ENCODE measurements around the gene VPS11.
"Not testable (repeated sequence)": the region's sequence is repeated elsewhere in the genome, so short reads cannot be mapped to it uniquely, and the experiment has no call there.

VPS11 gene

DNA sequence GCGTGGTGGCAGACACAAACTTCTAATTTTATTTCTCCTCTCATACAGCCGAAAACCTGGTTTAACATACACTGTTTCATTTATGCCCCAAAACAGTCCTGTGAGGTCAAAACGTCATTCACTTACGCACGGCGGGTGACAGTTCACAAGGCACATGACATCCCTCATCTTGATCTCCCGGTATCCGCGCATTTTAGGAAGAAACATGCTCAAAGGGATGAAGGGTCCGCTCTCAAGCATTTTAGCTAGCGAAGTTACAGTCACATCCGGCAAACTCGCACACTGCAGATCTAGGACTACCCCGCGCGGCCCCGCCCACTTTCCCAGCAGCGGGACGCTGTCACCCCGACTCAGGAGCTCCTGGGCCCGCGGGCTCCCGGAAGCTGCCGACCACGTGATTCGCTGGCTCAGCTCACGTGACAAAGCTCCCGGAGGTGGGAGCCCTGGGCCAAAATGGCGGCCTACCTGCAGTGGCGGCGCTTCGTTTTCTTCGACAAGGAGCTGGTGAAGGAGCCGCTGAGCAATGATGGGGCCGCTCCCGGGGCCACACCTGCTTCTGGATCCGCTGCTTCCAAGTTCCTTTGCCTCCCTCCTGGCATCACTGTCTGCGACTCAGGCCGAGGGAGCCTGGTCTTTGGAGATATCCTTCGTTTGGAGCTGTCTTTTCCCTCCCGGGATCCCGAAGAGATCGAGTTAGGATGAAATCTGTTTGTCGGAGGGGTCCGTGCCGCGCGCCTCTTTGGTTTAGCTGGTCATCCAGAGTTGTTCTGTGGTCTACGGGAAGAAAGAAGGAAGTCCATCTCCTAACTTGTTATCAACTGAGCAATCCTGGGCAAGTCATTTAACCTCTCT, at the start of gene VPS11:
Gene VPS11 (plus strand): TSS at position 448 of the 852 bp plus-strand sequence. CDS start 6 bp downstream, at position 454.
- peak; percentile 94 for DNase-seq

DNA sequence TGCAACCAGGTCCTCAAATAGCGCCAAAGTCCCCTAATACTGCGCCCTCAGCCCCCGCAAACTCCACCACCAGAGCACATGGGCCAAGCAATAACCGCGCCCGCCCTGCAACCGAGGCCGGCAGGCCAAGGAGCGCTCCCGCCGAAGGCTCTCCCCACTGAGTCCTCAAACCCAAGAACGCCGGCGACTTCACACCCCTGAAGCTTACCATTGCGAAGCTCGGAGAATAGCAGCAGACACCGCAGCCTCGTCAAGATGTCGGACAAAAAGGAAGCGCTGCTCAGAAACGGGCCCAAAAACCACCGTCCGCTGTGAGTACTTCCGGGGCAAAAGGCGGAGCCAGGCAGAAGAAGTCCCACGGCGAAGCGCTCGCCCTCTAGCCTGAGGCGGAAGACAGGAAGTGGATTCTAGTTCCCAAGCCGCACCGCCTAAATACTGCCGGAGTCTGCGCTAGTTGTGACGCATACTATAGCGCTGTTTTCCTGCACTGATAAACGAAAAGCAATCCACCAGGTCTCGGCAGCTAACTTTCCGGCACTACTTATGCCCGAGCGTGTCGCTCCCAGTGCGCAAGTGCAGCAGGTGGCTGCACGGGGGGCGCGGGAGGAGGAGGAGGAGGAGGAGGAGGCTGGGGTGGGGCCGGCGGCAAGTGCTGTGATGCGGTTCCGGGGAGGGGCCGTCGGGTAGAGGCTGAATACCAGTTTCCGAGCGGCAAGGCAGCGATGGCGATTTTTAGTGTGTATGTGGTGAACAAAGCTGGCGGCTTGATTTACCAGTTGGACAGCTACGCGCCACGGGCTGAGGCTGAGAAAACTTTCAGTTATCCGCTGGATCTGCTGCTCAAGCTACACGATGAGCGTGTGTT, 49.3 kb upstream of the VPS11 start, which contains the start of the genes RPS25 and TRAPPC4:
Gene RPS25 (minus strand): TSS at position 270 of the 865 bp plus-strand sequence. CDS start 59 bp downstream, at position 211.
Gene TRAPPC4 (plus strand): TSS at position 693 of the 865 bp plus-strand sequence. CDS start 30 bp downstream, at position 723.
- peak; percentile 86 for DNase-seq

DNA sequence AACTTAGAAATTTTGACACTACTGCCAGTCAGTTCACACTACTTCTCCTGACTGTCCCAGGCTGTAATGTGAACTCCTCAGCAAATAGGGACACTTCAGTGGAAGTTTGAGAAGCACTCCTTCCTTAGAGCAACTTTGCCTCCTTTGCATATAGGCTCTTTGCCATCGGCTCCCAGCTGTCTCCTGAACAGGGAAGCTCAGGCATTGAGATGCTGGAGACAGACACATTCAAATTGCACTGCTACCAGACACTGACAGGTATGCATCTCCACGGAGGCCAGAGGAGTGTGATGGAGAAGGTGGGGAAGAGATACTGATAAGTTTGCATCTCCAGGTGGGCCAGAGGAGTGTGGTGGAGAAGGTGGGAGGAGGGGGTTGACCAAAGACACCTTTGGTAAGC, 47.6 kb upstream of the VPS11 start:
- no peak for DNase-seq

DNA sequence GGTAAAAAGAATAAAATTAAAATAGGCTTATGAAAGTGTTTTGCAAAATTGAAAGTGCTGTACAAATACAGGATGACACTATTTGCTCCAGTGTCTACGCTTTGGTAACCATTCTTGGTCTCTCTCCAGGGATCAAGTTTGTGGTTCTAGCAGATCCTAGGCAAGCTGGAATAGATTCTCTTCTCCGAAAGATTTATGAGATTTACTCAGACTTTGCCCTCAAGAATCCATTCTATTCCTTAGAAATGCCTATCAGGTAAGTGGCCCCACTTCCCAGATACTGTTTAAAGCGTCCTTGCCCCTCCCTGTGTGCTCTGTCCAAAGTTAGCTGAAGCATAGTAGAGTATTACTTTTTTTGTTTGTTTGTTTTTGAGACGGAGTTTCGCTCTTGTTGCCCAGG, 46.0 kb upstream of the VPS11 start:
- DNase-seq = no peak

DNA sequence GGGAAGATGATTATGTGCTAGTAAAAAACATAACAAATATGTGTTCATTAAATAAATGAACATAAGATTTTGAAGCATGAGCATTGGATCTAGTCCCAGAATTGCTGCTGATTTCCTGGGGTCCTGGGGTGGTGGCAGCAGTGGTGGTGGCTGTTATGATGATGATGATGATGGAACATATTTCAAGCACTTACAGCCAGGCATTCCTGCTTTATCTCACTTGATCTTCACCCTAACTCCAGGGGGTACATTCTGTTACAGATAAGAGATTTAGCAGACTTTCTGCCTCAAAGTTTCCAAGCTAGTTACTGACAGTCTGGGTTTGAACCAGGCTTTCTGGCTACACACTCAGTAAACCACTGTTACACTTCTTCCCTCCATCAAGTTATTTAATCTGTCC, 43.9 kb upstream of the VPS11 start:
- no peak for DNase-seq

DNA sequence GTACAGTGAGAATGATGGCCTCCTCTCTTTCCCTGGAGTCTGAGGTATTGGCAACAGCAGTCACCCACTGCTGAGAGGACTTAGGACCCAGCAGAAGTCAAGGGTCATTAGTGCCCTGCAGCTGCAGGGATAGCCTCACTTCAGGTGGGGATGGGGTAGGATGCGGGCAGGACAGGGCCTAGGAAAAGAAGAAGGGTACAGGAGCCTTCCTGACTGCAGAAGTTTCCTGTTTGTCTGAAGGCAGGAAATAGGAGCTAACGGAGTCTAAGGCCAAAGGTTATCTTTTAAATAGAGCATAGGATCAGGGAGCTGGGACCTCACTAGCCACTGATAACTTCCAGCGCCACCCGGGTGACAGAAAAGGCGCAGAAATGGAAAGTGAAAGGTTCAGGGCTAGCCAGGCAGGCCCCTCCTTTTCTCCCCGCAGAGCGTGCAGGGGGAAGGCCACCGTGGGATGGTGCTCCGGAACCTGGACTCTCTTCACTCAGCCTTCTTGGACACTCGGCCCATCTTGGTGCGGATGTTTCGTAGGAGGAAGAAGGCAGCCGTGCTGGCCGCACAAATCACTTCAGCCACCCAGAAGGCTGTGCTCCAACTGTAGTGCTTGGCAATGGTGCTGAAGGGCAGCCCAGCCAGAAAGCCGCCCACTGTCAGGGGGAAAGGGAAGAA, 43.1 kb upstream of the VPS11 start:
- DNase-seq = no peak

DNA sequence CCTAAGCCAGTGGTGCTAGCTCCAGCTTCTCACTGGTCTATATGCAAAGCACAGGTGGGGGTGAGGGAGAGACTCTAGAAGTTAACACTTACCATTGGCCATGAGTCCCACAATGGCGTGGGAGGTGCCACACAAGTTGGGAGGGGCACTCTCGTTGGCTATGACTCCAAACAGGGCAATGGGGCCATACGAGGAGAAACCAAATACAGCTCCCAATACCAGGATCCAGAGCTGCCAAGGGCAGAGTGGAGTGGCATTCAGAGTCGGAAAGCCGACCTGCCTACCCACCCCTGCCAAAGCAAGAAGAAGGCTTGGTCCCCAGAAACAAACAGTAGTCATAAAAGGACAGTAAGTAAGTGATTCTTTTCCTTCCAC, 42.5 kb upstream of the VPS11 start:
- no peak for DNase-seq

DNA sequence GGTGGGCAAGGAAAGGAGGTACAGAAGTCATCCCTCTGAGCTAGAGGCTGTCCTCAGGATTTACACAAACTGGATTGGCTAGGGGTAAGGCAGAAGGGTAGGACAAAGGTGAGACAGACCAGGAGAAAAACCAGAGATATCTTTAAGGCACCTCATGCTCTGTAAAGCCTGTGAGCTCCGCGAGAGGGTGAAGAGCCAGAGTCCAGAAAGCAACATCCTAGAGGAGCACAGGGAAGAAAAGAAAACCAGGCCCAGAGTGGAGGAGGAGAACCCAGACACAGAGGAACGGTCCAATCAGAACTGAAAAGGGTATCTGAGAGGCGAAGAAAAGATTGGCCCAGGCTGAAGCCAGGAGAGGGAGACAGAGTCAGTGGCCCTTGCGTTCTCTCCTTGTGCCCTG, 42.1 kb upstream of the VPS11 start:
- DNase-seq = no peak

DNA sequence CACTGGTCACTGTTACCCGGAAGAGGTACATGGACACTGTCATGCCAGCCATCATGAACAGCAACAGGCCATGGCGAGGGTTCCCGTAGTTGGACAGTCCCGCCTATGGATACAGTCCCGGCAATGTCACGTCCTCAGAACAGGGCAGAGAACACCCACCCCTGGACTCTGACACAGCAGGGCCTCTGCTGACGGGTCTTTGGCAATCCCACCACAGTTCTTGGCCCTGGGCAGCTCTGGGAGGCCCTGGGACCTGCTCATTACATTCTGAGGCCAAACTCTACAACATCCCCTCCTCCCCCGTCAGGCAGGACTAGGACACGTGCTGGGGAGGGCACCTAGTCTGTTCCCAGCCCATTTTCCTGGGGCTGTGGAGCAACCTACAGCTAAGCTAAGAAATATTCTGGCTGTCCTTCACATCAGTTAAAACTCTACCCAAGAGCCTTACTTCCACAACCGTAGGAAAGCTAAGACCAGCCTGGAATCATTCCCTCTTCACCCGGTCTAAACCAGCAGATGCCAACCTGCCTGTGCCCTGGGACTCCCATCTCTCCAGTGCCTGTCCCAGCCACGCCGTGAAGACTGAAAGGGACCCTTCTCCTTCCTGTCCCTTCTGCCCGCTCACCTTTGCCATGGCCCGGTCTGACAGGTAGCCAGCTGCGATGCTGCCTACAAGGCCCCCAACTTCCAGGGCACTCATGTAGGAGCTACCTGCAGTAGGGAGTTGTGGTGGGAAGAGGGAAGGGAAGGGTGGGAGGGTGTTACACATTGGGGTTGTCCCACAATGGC, 41.4 kb upstream of the VPS11 start:
- DNase-seq = no peak

DNA sequence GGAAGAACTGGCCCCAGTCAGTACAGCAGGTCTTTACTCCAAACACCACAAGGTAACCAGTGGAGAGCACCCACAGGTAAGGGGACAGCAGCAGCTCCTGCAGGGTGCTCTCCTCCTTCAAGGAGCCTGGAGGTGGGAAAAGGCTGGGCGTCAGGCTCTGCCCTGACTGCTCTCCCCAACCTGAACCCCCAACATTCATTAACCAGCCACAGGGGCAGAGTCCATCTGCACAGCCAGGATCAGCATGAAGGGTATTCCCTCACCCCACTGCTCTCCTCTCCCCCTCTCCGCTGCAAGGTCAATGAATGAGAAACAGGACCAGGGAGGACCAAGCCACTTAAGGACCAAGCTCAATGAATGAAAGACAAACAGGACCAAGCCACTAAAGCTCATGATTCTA, 40.6 kb upstream of the VPS11 start:
- DNase-seq = no peak

DNA sequence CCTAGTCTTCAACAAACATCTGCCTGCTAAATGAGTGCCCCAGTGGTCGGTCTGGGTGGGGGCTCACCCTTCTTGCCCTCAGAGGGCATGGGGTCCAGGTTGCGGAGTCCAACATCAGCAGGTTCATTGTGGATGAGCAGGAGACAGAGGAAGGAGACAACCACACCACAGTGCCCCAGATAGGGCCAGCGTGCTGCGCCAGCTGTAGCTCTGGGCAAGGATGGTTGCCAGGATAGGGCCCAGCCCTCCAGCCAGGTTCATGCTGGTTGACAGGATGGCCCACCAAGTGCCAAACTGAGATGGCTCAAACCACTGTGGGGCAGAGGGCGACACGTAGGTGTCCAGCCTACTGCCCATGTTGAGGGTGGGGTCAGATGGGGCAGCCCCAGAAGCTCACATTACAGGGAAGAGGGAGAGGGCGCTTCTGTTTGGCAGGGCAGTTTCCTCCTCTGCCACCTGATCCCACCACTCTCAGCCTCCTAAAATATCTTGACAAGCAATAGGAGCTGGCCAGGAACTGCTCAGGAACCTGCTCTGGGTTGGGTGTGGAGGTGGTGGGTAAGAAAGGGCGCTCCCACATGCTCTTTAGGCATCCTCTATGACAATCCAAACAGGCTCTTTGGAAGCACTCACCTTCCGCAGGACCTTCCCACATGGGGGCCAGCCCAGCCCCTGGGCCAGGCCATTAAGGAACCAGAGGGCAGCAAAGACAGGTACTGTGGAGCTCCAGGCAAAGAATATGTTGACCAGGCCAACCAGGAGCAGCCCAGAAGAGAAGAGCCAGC, 39.9 kb upstream of the VPS11 start:
- DNase-seq = no peak

DNA sequence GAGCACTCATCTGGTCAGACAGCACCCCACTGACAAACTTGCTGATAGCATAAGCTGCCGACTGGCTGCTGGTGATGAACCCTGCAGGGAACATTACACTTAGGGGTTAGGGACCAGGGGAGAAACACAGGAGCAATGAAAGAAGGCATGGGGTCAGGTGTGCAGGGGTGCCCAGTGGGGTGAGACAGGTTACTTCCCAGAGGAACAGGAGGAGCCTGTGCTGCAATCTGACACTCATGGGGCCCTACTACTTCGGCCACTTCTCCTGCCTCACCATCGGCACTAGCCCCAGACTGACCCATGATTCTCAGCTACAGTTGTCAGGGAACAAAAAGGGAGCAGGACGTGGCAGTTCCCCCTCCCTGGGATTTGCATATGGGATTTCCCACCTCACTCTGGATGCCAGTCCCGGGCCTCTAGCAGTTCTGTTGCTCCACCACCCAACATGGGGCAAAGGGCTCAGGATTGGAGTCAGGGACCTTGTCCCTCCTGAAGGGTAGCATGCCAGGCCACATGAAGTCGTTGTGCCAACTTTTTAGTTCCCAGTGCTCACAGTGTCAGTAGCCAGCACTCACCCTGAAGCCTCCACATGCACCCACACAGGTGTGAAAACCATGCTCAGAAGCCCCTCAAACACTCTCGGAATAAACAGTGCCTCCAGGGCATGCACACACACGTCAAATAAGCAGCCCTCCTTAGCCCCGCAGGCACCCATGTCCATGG, 39.1 kb upstream of the VPS11 start:
- no peak for DNase-seq

DNA sequence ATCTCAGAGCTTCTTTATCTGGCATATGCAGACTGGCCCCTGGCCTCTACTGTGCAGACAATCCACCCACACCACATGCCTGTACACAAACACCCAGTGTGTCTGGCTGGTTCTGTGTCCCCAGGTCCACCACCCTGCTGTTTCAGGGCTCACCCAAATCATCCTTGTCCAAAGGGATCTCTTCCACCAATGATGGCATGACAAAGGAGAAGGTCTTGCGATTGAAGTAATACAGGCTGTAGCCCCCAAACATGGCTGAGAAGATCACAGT, 38.6 kb upstream of the VPS11 start:
- DNase-seq = no peak

DNA sequence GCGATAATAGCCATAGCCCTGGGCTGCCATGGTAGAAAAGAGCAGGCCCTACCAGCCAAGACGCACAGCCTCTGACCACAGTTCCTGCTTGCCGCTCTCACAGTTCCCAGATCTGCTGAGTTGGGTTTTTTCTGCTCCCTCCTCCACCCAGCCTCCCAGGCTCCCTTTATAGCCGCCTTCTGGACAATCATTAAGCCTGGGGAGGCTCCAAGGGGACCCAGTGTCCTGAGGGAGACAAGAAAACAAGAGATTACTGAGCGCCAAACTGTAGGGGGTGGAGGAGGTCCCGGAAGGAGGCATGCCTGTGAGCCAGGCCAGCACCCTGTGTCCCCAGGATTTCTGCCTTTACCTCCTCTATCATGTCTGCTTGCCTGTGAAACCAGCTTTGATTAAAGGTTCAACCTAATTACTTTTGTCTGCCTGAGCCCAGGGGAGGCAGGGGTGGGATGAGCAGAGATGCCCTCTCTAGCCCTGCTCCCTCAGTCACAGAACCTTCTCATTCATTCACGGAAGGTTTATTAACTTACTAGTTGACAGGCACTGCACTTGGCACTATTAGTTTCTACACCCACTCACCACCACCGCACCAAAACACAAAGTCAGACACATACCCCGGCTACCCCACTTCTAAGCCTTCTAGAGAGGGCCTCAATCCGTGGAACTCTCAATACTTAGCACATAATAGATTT, 38.1 kb upstream of the VPS11 start:
- DNase-seq = no peak

DNA sequence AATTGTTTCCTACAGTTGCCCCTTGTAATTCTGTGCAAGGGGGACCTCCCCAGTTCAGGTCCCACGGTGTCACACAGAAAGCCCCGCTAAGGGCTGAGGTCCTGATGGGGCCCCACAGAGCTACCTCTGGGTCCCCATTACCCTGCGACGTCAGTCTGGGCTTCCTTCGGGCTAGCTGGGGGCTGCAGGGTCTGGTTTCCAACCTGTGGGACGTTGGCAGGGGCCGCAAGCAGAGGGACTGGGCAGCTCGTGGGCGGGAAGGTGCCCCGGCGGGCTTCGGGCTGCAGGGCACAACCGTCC, 37.6 kb upstream of the VPS11 start:
- DNase-seq = no peak

DNA sequence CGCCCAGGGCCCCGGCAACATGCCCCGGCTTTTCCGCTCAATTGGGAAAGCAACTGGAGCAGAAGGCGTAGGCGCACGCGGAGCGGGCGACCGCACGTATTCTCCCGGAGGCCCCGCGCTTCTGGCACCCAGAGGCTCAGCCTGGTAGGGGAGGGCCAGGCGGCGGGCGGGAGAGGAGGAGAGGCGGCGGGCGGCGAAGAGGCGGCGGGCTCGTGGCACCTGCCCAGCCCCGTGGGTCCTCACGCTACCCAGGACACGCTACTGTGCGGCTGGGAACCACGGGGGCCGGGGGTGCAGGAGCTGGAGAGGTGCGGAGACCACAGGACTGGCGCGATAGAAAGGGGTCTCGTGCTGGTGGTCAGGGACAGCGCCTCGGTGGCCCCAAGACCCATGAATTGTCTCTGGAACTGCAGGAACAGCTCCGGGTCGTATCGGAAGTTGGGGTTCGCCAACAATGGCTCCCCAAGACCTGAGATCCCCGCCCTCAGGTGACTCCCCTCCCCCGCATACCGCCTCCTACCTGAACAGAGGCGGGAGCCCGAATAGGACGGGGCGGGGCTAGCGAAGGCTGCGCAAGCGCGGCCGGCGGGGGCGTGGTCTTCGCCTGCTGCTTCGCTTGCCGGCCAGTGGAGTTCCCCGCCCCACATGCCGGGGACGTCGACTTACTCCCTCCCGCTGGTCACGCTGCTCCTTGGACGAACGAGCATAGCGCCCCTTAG, 37.1 kb upstream of the VPS11 start, which contains the start of gene SLC37A4:
Gene SLC37A4 (minus strand): TSS at position 549 of the 719 bp plus-strand sequence.
- peak; percentile 96 for DNase-seq

DNA sequence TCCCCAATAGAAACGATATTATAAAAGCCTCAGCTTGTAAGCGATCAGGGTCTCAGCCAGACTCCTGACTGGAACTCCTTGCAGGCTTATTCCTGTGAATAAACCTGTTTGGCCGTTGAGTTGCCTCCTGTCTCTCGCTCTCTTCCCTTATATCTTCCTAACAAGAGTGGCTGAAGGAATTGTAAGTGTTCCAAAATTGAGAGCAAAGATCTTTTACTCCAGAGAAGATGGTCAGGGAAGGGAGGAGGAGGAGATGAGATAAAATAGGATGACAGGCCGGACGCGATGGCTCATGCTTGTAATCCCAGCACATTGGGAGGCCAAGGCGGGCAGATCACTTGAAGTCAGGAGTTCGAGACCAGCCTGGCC, 35.7 kb upstream of the VPS11 start:
- no peak for DNase-seq

DNA sequence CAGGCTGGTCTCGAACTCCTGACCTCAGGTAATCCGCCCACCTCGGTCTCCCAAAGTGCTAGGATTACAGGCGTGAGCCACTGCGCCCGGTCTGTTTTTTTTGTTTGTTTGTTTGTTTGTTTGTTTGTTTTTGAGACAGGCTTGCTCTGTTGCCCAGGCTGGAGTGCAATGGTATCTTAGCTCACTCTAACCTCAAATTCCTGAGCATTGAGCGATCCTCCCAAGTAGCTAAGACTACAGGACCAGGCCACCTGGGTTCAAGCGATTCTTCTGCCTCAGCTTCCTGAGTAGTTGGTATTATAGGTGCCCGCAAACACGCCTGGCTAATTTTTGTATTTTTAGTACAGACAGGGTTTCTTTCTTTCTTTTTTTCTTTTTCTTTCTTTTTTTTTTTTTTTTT, 34.2 kb upstream of the VPS11 start:
- not testable (repeated sequence) for DNase-seq

DNA sequence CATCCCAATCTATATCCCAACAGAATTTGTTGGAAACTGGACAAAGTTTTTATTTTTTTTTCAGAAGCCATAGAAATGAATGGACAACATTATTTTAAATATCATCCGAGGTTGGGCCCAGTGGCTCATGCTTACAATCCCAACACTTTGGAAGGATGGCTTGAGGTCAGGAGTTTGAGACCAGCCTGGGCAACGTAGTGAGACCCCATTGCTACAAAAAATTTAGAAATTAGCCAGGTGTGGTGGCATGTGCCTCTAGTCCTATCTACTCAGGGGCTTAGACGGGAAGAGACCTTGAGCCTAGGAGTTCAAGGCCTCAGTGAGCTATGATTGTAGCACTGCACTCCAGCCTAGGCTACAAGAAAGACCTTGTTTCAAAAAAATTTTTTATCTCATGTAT, 32.8 kb upstream of the VPS11 start:
- no peak for DNase-seq

DNA sequence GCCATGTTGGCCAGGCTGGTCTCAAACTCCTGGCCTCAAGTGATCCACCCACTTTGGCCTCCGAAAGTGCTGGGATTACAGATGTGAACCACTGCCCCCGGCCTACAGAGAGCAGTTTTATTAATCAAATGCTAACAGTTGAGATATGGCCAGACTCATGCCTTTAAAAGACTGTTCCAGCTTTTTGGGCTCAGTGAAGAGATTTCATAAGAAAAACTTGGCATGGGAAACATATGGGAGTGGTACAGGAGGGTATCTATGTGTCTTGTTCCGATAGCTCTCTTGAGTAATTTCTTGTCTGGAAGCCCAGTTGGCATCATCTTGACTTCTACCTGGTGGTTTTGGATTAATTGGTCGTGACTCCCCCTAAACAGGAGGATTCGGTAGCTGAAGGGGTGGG, 28.7 kb upstream of the VPS11 start:
- no peak for DNase-seq

All from NCI-H2107 (cell line).